ENCODE measurements around the gene ABL2.

GRCh38 chr1:179146911-179147310, 82.6 kb downstream of the ABL2 start:
- TF ChIP-seq CTCF (IDR thresholded peaks at IDR 0.05): no peak
- no peak for TF ChIP-seq POLR2AphosphoS5 (IDR thresholded peaks at IDR 0.05; ENCODE audit: insufficient read depth in 1 of 2, low read depth in 1 of 2)
- no peak for TF ChIP-seq POLR2A (IDR thresholded peaks at IDR 0.05)

Data from vagina (tissue), 2 donors.